GM21825 (cell line): ENCODE measurements around the gene FAS.

Experiments used
- ATAC-seq: cut with Tn5 transposase; IDR thresholded peaks from one replicate; pipeline ENCODE4 v1.9.1; 2021; ENCODE audit warnings: mild to moderate bottlenecking, moderate library complexity; ENCODE audit not compliant: unreplicated experiment

Gene FAS

DNA sequence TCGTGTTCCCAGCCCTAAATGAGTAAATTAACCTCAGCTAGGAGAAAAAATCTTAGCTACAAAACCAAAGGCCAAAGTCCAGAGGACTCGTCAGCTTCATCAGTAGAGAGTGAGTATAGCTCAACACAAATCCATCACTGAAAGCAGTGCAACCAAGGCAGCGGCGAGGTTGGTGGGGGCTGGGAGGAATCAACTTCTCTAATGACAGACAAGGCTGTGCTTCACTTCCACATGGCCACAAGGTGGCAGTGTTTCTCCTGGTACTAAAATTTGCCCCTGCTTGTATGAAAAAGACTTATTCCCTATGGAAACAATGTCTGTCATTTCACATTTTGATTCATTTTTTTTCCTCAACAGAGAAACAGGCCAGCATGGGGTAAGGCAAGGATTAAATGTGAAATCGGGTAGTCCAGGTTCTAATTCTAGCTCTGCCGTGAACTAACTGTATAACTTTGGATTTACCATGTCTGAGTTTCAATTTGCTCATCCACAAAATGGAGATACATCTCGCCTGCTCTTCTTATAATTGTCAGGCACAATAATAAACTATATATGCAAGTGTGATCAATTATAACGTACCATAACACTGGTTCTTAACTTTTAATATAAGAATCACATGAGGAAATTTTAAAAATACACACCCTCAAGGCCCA lies 39.3 kb downstream of the FAS start:
- no peak for ATAC-seq

DNA sequence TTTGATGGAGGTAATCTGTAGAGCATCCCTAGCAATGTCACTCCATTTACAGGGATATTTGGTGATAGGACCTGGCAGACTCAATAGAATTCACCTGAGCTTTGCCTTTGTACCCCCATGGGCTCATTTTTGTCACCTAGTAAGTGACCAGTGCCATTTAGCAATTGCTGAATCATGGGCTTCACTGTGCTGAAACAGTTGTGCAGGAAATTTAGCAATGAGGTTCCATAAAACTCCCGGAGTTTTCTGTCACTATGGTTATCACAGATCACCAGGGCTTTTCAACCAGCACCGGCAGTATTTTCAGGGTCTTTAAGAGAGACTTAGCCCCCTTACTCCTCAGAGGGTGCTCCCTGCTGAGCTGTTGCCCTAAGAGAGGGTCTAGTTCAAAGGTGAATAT lies 40.2 kb downstream of the FAS start:
- no peak for ATAC-seq

DNA sequence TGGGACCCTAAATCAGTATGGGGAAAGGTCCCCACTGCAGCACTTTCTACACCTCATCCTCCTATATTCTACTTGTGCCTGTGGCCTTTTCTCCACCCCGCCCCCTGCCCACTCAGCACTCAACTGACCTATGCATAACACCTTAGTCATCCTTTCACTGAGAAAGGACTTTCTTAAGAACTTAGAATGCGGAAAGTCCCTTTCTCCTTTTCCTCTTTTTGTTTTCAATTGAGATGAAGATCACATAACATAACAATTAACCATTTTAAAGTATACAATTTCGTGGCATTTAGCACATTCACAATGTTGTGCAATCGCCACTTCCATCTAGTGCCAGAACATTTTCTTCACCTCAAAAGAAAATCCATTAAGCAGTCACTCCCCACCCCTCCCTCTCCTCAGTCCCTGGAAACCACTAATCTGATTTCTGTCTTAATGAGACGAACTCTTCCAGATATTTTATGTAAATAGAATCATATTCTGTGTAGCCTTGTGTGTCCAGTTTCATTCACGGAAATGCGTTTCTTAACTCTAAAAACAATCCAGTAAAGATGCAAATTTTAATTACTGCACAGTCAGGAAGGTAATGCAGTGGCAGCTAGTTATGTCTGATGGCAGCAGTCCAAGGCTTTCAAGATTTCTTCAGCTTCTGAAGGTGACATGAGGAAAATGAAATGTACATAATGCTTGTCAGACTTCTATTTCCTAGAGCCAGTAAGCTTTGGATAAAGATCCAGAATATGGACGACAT lies 41.7 kb downstream of the FAS start:
- ATAC-seq: peak; percentile 46

DNA sequence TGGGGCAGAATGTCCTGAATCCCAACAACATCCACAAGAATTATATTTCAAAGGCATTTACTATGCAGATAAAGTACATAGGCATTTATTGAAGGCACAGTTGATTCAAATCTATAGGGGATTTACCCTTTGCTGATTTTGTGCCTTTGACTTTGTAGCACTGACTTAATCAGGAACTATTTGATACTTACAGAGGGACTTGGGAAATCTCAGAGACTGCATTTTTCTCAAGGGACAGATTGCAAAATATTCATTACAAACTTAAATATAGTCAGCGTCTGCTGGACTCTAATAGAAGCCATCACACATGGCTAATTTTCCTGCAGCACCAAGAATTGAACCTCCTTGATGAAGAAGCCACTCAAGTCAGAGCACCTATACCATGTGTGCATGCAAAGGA lies 44.9 kb downstream of the FAS start:
- ATAC-seq: no peak

DNA sequence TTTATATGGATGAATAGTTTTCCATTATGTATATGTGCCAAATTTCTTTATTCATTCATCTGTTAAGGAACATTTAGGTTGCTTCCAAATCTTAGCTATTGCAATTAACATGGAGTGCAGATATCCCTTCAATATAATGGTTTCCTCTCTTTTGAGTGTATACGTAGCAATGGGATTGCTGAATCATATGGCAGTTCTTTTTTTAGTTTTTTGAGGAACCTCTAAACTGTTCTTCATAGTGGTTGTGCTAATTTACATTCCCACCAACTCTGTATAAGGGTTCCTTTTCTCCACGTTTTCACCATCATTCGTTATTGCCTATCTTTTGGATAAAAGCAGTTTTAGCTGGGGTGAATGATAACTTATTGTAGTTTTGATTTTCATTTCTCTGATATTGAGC lies 46.5 kb downstream of the FAS start:
- no peak for ATAC-seq

DNA sequence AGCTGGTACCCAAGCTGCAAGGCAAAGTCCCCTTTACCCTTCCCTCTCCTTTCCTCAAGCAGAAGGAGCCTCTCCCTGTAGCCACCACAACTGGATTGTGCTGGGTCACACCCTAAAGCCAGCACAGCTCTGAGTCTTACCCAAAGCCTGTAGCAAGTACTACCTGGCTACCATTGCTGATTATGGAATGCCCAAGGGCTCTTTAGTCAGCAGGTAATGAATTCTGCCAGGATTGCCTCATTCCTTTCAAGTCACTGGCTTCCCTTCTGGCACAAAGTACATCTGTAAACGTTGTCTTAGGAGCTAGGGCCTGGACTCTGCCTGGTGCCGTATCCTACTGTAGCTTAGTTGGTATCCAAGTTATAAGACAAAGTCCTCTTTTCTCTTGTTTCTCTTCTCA lies 52.0 kb downstream of the FAS start:
- no peak for ATAC-seq

DNA sequence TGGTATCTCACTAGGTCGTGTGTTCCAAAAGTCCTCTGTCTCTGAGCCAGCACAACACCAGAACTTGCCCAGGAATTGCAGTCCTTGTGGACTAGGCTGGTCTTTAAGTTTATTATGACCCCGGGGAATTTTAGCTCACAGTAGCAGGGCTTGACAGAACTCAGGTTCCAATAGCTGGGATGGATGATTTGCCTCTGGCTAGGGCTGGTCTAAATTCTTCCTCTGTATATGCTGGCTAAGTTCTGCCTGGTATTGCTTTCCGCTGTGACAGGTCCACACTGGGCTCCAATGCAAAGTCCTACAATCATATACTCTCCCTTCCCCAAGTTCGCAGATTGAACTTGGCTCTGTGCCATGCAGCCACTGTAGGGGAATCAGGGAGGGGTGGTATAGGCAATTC lies 52.5 kb downstream of the FAS start:
- no peak for ATAC-seq

DNA sequence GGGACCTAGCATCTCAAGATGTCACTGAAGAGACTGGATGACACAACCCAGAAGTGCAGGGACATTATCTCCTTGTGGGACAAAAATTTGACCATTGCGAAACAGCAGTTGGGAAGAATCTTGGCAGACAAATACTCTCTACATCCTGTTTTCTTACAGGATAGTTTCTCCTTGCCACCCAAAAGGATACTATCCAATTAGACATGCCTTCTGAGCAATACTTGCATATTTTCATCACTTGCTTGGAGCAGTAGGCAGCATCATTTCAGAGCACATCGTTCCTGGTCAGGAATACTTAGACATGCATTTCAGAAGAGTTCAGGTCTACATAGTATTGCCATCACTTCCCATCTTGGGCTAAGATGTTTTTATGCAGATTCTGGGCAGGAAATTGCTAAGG lies 56.8 kb downstream of the FAS start:
- ATAC-seq: no peak

DNA sequence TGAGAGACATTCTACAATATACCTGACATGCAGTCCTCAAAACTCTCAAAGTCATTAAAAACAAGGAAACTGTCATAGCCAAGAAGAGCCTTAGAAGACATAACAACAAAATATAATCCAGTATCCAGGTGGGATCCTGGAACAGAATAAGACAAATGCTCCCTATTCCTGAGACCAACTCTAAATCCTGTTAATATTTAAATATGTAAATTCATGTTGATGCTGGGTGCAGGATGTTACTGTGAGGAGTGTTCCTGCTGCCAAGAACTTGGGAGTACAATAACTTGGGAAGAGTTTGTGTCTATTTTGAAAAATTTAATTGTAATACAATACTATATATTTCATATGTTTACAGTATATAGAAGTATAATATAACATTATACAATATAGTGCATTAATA lies 61.0 kb downstream of the FAS start:
- no peak for ATAC-seq

DNA sequence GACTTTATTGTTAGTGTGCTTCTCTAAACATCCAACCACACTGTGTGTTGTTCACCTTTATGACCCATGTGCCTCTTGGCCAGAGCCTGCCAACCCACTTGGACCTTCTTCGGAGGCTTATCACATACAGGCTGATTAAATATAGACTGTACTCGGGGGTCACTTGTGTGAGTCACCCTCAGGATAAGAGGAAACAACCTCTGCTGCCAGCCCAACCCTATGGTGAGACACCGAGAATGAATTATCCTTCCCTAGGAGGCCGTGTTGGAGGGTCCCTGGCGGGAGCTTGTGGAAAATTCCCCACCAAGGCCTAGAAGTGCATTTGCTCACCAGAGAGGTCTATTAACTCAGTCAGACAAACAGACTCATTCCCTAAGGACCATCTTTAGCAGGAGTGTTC lies 63.0 kb downstream of the FAS start:
- no peak for ATAC-seq

DNA sequence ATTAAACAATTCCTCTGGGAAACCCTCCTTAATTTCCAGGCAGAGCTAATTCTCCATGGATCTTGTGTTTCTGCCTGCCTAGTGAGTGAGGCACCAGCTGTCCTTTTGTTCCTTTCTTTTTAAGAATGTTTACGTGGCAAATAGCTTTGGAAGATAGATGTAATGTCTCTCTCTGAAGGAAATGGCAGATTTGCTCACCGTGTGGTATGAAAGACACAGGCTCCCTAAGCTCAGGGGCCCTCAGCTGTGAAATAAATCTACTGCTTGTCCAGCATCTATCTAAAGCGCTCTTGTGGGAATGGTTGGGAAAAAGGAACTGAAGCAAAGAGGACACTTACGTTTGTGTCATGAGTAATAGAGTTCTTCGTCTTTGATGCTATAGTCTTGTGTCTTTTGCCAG lies 64.6 kb downstream of the FAS start:
- ATAC-seq: no peak

DNA sequence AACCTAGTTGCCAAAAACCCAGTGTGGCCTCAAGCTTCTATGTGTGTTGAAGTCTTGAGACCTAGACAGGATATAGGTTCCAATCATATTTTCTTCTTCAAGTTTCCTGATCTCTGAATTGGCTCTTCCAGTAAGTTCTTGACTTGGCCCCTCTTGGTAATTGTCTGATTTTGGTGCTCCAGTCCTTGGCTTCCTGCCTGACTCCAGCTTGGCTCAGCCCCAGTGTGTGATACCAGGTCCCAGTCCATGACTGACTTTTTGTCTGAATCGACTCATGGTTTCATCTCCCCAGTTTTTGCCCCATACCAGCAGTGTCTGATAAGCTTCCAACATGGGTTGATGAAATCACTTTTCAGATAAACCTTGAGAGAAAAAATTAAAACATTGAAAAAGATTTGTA lies 72.3 kb downstream of the FAS start:
- ATAC-seq: no peak

DNA sequence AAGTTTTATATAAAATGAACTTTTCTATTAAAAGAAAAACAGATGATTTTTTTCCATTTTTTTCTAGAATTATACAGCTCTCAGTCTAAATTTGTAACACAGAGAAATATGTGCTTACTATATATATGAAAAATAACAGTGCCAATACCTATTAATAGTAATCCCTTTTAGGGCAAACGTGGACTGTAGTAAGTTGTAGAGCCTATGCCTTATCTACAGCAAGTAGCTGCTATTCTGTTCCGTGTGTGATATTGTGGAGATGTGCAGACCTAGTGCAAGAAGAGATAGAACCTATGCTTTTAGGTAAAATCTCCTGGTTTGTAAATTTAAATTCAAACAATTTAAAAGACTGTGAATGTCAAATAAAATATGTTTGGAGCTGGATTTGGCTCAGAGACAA lies 72.9 kb downstream of the FAS start:
- no peak for ATAC-seq

DNA sequence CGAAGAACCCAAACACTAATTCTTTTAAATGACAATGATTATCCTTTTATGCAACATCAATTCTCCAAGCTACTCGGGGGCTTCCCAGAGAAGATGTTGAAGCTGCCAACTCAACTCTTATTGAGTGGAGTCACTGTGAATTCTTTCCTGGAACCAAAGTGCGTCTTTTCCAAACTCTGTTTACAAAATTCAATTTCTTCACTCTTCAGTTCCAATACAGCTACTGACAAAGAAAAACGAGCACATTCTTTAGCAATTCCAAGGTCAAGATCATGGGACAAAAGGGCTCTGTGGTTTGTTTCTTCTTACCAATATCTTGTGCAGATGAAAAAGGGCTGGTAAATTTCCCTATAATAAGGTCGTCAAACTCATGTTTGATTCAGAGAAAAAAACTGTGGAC lies 74.2 kb downstream of the FAS start:
- no peak for ATAC-seq
